Thyroid gland (tissue), 4 donors: ENCODE measurements around the gene GPR45. TPM values are rescaled to one million over a fixed set of nuclear protein-coding genes. Genes with fewer than 3 reads are reported as not detected.

ENCODE experiments used
- DNase-seq, 2 donors: peaks; one replicate each; pipeline ENCODE4 v3.0.0-alpha.2; 2019
- H3K27ac ChIP-seq, 3 donors: fragments of 200-600 bp; sonication (generic); 1 replicate in 2 of 3; 2 replicates in 1 of 3; pipeline ENCODE4 v1.5.1; 2016 to 2019; ENCODE audit warnings: mild to moderate bottlenecking in 1 of 3, moderate library complexity in 1 of 3
- H3K27me3 ChIP-seq: fragments of 200-600 bp; sonication (generic); one replicate; pipeline ENCODE4 v1.5.1; 2019
- H3K36me3 ChIP-seq, 2 donors: fragments of 200-600 bp; sonication (generic); one replicate each; pipeline ENCODE4 v1.5.1; 2016 to 2019
- H3K4me1 ChIP-seq, 2 donors: fragments of 200-600 bp; sonication (generic); one replicate each; pipeline ENCODE4 v1.5.1; 2017 to 2019
- H3K4me3 ChIP-seq, 3 donors: fragments of 200-600 bp; sonication (generic); replicated peaks in 1 of 3; 1 replicate in 2 of 3; 2 replicates in 1 of 3; pipeline ENCODE4 v1.5.1; 2016; ENCODE audit warnings: mild to moderate bottlenecking in 1 of 3
- H3K9me3 ChIP-seq: fragments of 200-600 bp; sonication (generic); one replicate; pipeline ENCODE4 v1.5.1; 2017
- CTCF ChIP-seq, 6 experiments: fragments of 200-600 bp in 3 of 6; fragments of 450-650 bp in 3 of 6; sonication (generic) in 3 of 6; IDR thresholded peaks; one replicate each; pipeline ENCODE4 v1.5.1; 2016 to 2019; ENCODE audit warnings: antibody characterized with exemption in 6 of 6, mild to moderate bottlenecking in 2 of 6, inconsistent platforms in 1 of 6, moderate library complexity in 1 of 6
- POLR2A ChIP-seq, 2 donors: fragments of 450-650 bp; IDR thresholded peaks; one replicate each; pipeline ENCODE4 v1.6.1; 2017; ENCODE audit warnings: antibody characterized with exemption in 2 of 2, mild to moderate bottlenecking in 2 of 2, moderate library complexity in 1 of 2
- WGBS, 2 donors: methylation state at CpG; one replicate each; pipeline ENCODE4 v1.1.5; 2017; 5-methylcytosine and 5-hydroxymethylcytosine counted together
- intact Hi-C: fragments of 100-400 bp; cut with DNase I; formaldehyde crosslinking; loops from one replicate; pipeline ENCODE4 v1.15.1; 2023
- total RNA-seq, 4 donors: library from RNA; depleted of rRNA; stranded (reverse); fragments of >200 nt; gene quantifications; one replicate each; pipeline ENCODE4 v1.2.3, GENCODE V29; 2016

Gene GPR45
- not detected for total RNA-seq

- H3K27me3 ChIP-seq, result no peaks in the 10 kb centered on the region
- no peaks in the 10 kb centered on the region for H3K36me3 ChIP-seq
- H3K4me1 ChIP-seq, result peaks cover 0 to 4% of the 10 kb centered on the region in 2 donors
- 86 to 88% methylated on average over 9 to 10 of the region's 10 CpGs for WGBS, 2 donors
- H3K9me3 ChIP-seq, result no peaks in the 10 kb centered on the region
- H3K4me3 ChIP-seq, result no peak within 1 kb of the TSS
- no peak for DNase-seq
- no peak within 1 kb of the TSS for H3K27ac ChIP-seq
- TF ChIP-seq CTCF (IDR thresholded peaks at IDR 0.05), result no peak
- TF ChIP-seq POLR2A (IDR thresholded peaks at IDR 0.05), result no peak
- intact Hi-C loops, result no loop called here
These were observed at the start of gene GPR45 for GRCh38 chr2:105241443-105241842. GPR45 (plus strand) TSS chr2:105241743; CDS start chr2:105241859, 116 bp downstream.

GRCh38 chr2:105194022-105194675 is 47.4 kb upstream of the GPR45 start:
- Histone ChIP-seq H3K4me1 (no peaks in the 10 kb centered on the region), H3K36me3 (no peaks in the 10 kb centered on the region), H3K27me3 (no peaks in the 10 kb centered on the region), H3K4me3 (no peak overlapping the region), H3K27ac (no peak overlapping the region), H3K9me3 (no peaks in the 10 kb centered on the region)
- intact Hi-C loops, result no loop called here
- WGBS, 2 donors, result 18 to 25% methylated on average over 14 of the region's 14 CpGs
- no peak for DNase-seq
- TF ChIP-seq POLR2A (IDR thresholded peaks at IDR 0.05) (no peak), CTCF (IDR thresholded peaks at IDR 0.05) (no peak)

GRCh38 chr2:105196651-105197050 is 44.9 kb upstream of the GPR45 start:
- TF ChIP-seq POLR2A (IDR thresholded peaks at IDR 0.05) (no peak), CTCF (IDR thresholded peaks at IDR 0.05) (no peak)
- Histone ChIP-seq H3K27ac (no peak overlapping the region), H3K9me3 (no peaks in the 10 kb centered on the region), H3K36me3 (no peaks in the 10 kb centered on the region), H3K4me3 (no peak overlapping the region), H3K27me3 (no peaks in the 10 kb centered on the region), H3K4me1 (no peaks in the 10 kb centered on the region)
- no peak for DNase-seq
- WGBS, 2 donors, result 98% methylated on average over 4 of the region's 4 CpGs
- intact Hi-C loops, result no loop called here

- H3K9me3 ChIP-seq, result no peaks in the 10 kb centered on the region
- WGBS, 2 donors, result 61 to 68% methylated on average over 5 of the region's 5 CpGs
- no peak overlapping the region for H3K4me3 ChIP-seq
- no peak for DNase-seq
- no peaks in the 10 kb centered on the region for H3K36me3 ChIP-seq
- no peaks in the 10 kb centered on the region for H3K4me1 ChIP-seq
- no peak overlapping the region for H3K27ac ChIP-seq
- no peak for TF ChIP-seq POLR2A (IDR thresholded peaks at IDR 0.05)
- TF ChIP-seq CTCF (IDR thresholded peaks at IDR 0.05), result no peak
- intact Hi-C loops, result no loop called here
- H3K27me3 ChIP-seq, result no peaks in the 10 kb centered on the region
These were observed 25.9 kb upstream of the GPR45 start for GRCh38 chr2:105215586-105216192.

- WGBS, 2 donors, result 78 to 82% methylated on average over 3 of the region's 3 CpGs
- H3K27ac ChIP-seq, result no peak overlapping the region
- no peak overlapping the region for H3K4me3 ChIP-seq
- no peaks in the 10 kb centered on the region for H3K27me3 ChIP-seq
- TF ChIP-seq POLR2A (IDR thresholded peaks at IDR 0.05) (no peak), CTCF (IDR thresholded peaks at IDR 0.05) (no peak)
- no peaks in the 10 kb centered on the region for H3K9me3 ChIP-seq
- no peaks in the 10 kb centered on the region for H3K4me1 ChIP-seq
- intact Hi-C loops, result no loop called here
- H3K36me3 ChIP-seq, result no peaks in the 10 kb centered on the region
- no peak for DNase-seq
These were observed 20.9 kb upstream of the GPR45 start for GRCh38 chr2:105220604-105221003.
